ENCODE results near the gene COMMD9.

COMMD9 gene

GRCh38 chr11:36317992-36318391, 28.8 kb upstream of the COMMD9 start:
- no peak for TF ChIP-seq CTCF (IDR thresholded peaks at IDR 0.05; ENCODE audit: low read depth, low read length)
- no peak overlapping the region for H3K4me3 ChIP-seq (ENCODE audit: low read depth, low read length)

GRCh38 chr11:36316049-36316448, 26.8 kb upstream of the COMMD9 start:
- no peak overlapping the region for H3K4me3 ChIP-seq (ENCODE audit: low read depth, low read length)
- no peak for TF ChIP-seq CTCF (IDR thresholded peaks at IDR 0.05; ENCODE audit: low read depth, low read length)

- H3K4me3 ChIP-seq (ENCODE audit: low read depth, low read length), result no peak overlapping the region
- no peak for TF ChIP-seq CTCF (IDR thresholded peaks at IDR 0.05; ENCODE audit: low read depth, low read length)
Observed at GRCh38 chr11:36314434-36314767, 25.2 kb upstream of the COMMD9 start.

- TF ChIP-seq CTCF (IDR thresholded peaks at IDR 0.05; ENCODE audit: low read depth, low read length), result no peak
Observed at GRCh38 chr11:36313750-36314433, 24.7 kb upstream of the COMMD9 start.

GRCh38 chr11:36312611-36313472, 23.6 kb upstream of the COMMD9 start:
- no peak overlapping the region for H3K4me3 ChIP-seq (ENCODE audit: low read depth, low read length)
- TF ChIP-seq CTCF (IDR thresholded peaks at IDR 0.05; ENCODE audit: low read depth, low read length), result no peak

More at GRCh38 chr11:36313750-36314433, 24.7 kb upstream of the COMMD9 start:
- no peak overlapping the region for H3K4me3 ChIP-seq (ENCODE audit: low read depth, low read length)

- TF ChIP-seq CTCF (IDR thresholded peaks at IDR 0.05; ENCODE audit: low read depth, low read length), result no peak
- no peak overlapping the region for H3K4me3 ChIP-seq (ENCODE audit: low read depth, low read length)
Observed at GRCh38 chr11:36311926-36312595, 22.8 kb upstream of the COMMD9 start.

- no peak overlapping the region for H3K4me3 ChIP-seq (ENCODE audit: low read depth, low read length)
- TF ChIP-seq CTCF (IDR thresholded peaks at IDR 0.05; ENCODE audit: low read depth, low read length), result no peak
Observed at GRCh38 chr11:36309779-36310178, 20.6 kb upstream of the COMMD9 start.

Data from WI38 (cell line).